MM.1S (cell line): ENCODE results near the gene TGM4.

Experiments
- DNase-seq: peaks from one replicate; pipeline ENCODE4 v3.0.0-alpha.2; 2015
- H2AFZ ChIP-seq: fragments of 300-600 bp; sonication (generic); 2 replicates; pipeline ENCODE4 v1.6.0; 2016; ENCODE audit warnings: antibody characterized with exemption, low read length
- H3F3A ChIP-seq: fragments of 300-600 bp; sonication (generic); 2 replicates; pipeline ENCODE4 v1.6.1; 2016; ENCODE audit warnings: mild to moderate bottlenecking, antibody characterized with exemption, low read length, moderate library complexity, mixed read lengths; ENCODE audit not compliant: insufficient read depth
- H3K27ac ChIP-seq: fragments of 300-600 bp; sonication (generic); 2 replicates; pipeline ENCODE4 v1.5.1; 2016; ENCODE audit warnings: mild to moderate bottlenecking, low read length
- H3K27me3 ChIP-seq: fragments of 300-600 bp; sonication (generic); replicated peaks from 2 replicates; pipeline ENCODE4 v1.6.0; 2016; ENCODE audit warnings: low read length; ENCODE audit not compliant: insufficient read depth
- H3K36me3 ChIP-seq: fragments of 300-600 bp; sonication (generic); replicated peaks from 2 replicates; pipeline ENCODE4 v1.6.1; 2016; ENCODE audit warnings: mild to moderate bottlenecking, low read length, mixed read lengths; ENCODE audit not compliant: insufficient read depth
- H3K4me1 ChIP-seq: fragments of 300-600 bp; sonication (generic); 2 replicates; pipeline ENCODE4 v1.6.1; 2016; ENCODE audit warnings: low read length, mixed read lengths
- H3K4me2 ChIP-seq: fragments of 300-600 bp; sonication (generic); 2 replicates; pipeline ENCODE4 v1.6.0; 2016; ENCODE audit warnings: low read depth, low read length
- H3K4me3 ChIP-seq: fragments of 300-600 bp; sonication (generic); 2 replicates; pipeline ENCODE4 v1.5.1; 2016; ENCODE audit warnings: low read length, mixed read lengths
- H3K79me2 ChIP-seq: fragments of 300-600 bp; sonication (generic); 2 replicates; pipeline ENCODE4 v1.6.1; 2016; ENCODE audit warnings: mixed run types, low read length, mixed read lengths
- H3K9ac ChIP-seq: fragments of 300-600 bp; sonication (generic); 2 replicates; pipeline ENCODE4 v1.6.1; 2016; ENCODE audit warnings: low read length, mixed read lengths
- H3K9me2 ChIP-seq: fragments of 300-600 bp; sonication (generic); replicated peaks from 2 replicates; pipeline ENCODE4 v1.6.1; 2016; ENCODE audit warnings: mild to moderate bottlenecking, low read length, mixed read lengths; ENCODE audit not compliant: insufficient read depth
- H3K9me3 ChIP-seq: fragments of 300-600 bp; sonication (generic); replicated peaks from 2 replicates; pipeline ENCODE4 v1.6.1; 2016; ENCODE audit warnings: mild to moderate bottlenecking, low read length, mixed read lengths; ENCODE audit not compliant: insufficient read depth
- H4K20me1 ChIP-seq: fragments of 300-600 bp; sonication (generic); 2 replicates; pipeline ENCODE4 v1.6.1; 2016; ENCODE audit warnings: mild to moderate bottlenecking, low read length, moderate library complexity, mixed read lengths; ENCODE audit not compliant: insufficient read depth
- CTCF ChIP-seq: fragments of 300-600 bp; sonication (generic); IDR thresholded peaks from 2 replicates; pipeline ENCODE4 v1.5.1; 2016; ENCODE audit warnings: antibody characterized with exemption, low read length, mixed read lengths
- EZH2 ChIP-seq: fragments of 300-600 bp; sonication (generic); optimal IDR thresholded peaks from 2 replicates; pipeline ENCODE3; 2017; ENCODE audit warnings: low read depth, mild to moderate bottlenecking, antibody characterized with exemption, low read length, mixed read lengths
- EZH2phosphoT487 ChIP-seq: fragments of 300-600 bp; sonication (generic); IDR thresholded peaks from 2 replicates; pipeline ENCODE4 v1.6.1; 2018; ENCODE audit warnings: antibody characterized with exemption, low read length

Gene TGM4

GRCh38 chr3:44833394-44833793 lies 41.0 kb upstream of the TGM4 start:
- H3K9me3 ChIP-seq, result no peaks in the 10 kb centered on the region
- no peak for TF ChIP-seq CTCF

GRCh38 chr3:44835684-44836083 lies 38.7 kb upstream of the TGM4 start:
- Histone ChIP-seq H3K4me3 (no peak overlapping the region), H3K9me2 (no peaks in the 10 kb centered on the region), H3K36me3 (peaks cover 3% of the 10 kb centered on the region; the same call in 1 of the 2 replicates), H4K20me1 (no peaks in the 10 kb centered on the region), H3K4me1 (no peaks in the 10 kb centered on the region), H3K4me2 (no peak overlapping the region), H3K27ac (no peak overlapping the region), H2AFZ (no peak overlapping the region), H3K27me3 (no peaks in the 10 kb centered on the region), H3K9me3 (no peaks in the 10 kb centered on the region), H3K9ac (no peak overlapping the region), H3F3A (no peaks in the 10 kb centered on the region), H3K79me2 (no peaks in the 10 kb centered on the region)
- TF ChIP-seq EZH2, result no peak
- no peak for TF ChIP-seq CTCF
- TF ChIP-seq EZH2phosphoT487, result no peak
- no peak for DNase-seq

More at GRCh38 chr3:44833394-44833793, 41.0 kb upstream of the TGM4 start:
- H3K9ac ChIP-seq, result no peak overlapping the region
- H3K4me1 ChIP-seq, result no peaks in the 10 kb centered on the region
- H3K79me2 ChIP-seq, result no peaks in the 10 kb centered on the region
- no peaks in the 10 kb centered on the region for H3K36me3 ChIP-seq
- no peaks in the 10 kb centered on the region for H3K27me3 ChIP-seq
- H3K4me3 ChIP-seq, result no peak overlapping the region
- H3F3A ChIP-seq, result no peaks in the 10 kb centered on the region
- DNase-seq, result no peak
- no peak overlapping the region for H3K27ac ChIP-seq
- no peaks in the 10 kb centered on the region for H3K9me2 ChIP-seq
- no peak overlapping the region for H2AFZ ChIP-seq
- H4K20me1 ChIP-seq, result no peaks in the 10 kb centered on the region
- H3K4me2 ChIP-seq, result no peak overlapping the region

GRCh38 chr3:44842376-44842775 lies 32.0 kb upstream of the TGM4 start:
- no peaks in the 10 kb centered on the region for H3F3A ChIP-seq
- H4K20me1 ChIP-seq, result no peaks in the 10 kb centered on the region
- H3K79me2 ChIP-seq, result no peaks in the 10 kb centered on the region
- DNase-seq, result no peak
- TF ChIP-seq EZH2, result no peak
- TF ChIP-seq EZH2phosphoT487, result no peak
- no peak for TF ChIP-seq CTCF
- H3K36me3 ChIP-seq, result peaks cover 3% of the 10 kb centered on the region; the same call in 1 of the 2 replicates
- no peak overlapping the region for H3K9ac ChIP-seq
- no peak overlapping the region for H2AFZ ChIP-seq
- no peak overlapping the region for H3K4me3 ChIP-seq
- no peaks in the 10 kb centered on the region for H3K27me3 ChIP-seq
- no peaks in the 10 kb centered on the region for H3K9me3 ChIP-seq
- H3K4me2 ChIP-seq, result no peak overlapping the region
- no peak overlapping the region for H3K27ac ChIP-seq
- H3K9me2 ChIP-seq, result no peaks in the 10 kb centered on the region
- H3K4me1 ChIP-seq, result no peaks in the 10 kb centered on the region
